K562 (cell line): ENCODE data around the gene EPHA10. TPM values are rescaled to one million over a fixed set of nuclear protein-coding genes. Genes with fewer than 3 reads are reported as not detected.
A peak's percentile ranks its signal among the peaks of the same experiment; 100 is the strongest.

Experiments used
- CBX2 ChIP-seq: fragments of 200-600 bp; sonication (generic); IDR thresholded peaks from one replicate; pipeline ENCODE4 v1.6.1; 2012; ENCODE audit warnings: mild to moderate bottlenecking, low read length, inconsistent platforms; ENCODE audit not compliant: insufficient read depth, poor library complexity, severe bottlenecking
- CHD7 ChIP-seq: fragments of 200-600 bp; sonication (generic); IDR thresholded peaks from one replicate; pipeline ENCODE4 v1.6.1; 2012; ENCODE audit warnings: mild to moderate bottlenecking, low read depth, low read length, inconsistent platforms
- GATA2 ChIP-seq: sonication (generic); formaldehyde crosslinking; IDR thresholded peaks from 2 replicates; pipeline ENCODE4 v1.4.0; 2020; ENCODE audit warnings: mild to moderate bottlenecking, missing genetic modification reagents
- HNRNPH1 ChIP-seq: fragments of 200-400 bp; formaldehyde crosslinking; optimal IDR thresholded peaks from 2 replicates; pipeline ENCODE3; 2017; ENCODE audit warnings: low read depth, mild to moderate bottlenecking, low read length, moderate library complexity
- MTA3 ChIP-seq: fragments of 450-650 bp; formaldehyde crosslinking; IDR thresholded peaks from 2 replicates; pipeline ENCODE4 v1.6.1; 2017; ENCODE audit warnings: mild to moderate bottlenecking, borderline replicate concordance
- NCOA4 ChIP-seq: fragments of 450-650 bp; IDR thresholded peaks from 2 replicates; pipeline ENCODE4 v1.6.1; 2018; ENCODE audit warnings: mild to moderate bottlenecking; ENCODE audit not compliant: partially characterized antibody
- RFX7 ChIP-seq: fragments of 250-450 bp; sonication (Bioruptor Pico); IDR thresholded peaks from 2 replicates; pipeline ENCODE4 v1.5.1; 2021; ENCODE audit warnings: mild to moderate bottlenecking
- SAFB2 ChIP-seq: fragments of 200-400 bp; formaldehyde crosslinking; IDR thresholded peaks from 2 replicates; pipeline ENCODE4 v1.6.1; 2018; ENCODE audit warnings: borderline replicate concordance, low read length, low read depth, moderate library complexity; ENCODE audit not compliant: severe bottlenecking
- SLC30A9 ChIP-seq: fragments of 250-450 bp; sonication (Bioruptor Pico); IDR thresholded peaks from 2 replicates; pipeline ENCODE4 v1.8.0; 2022; ENCODE audit warnings: mild to moderate bottlenecking, moderate library complexity
- TGIF2 ChIP-seq: sonication (generic); formaldehyde crosslinking; IDR thresholded peaks from 2 replicates; pipeline ENCODE4 v1.8.1; 2022; ENCODE audit warnings: mild to moderate bottlenecking, missing genetic modification reagents, moderate library complexity
- YY1 ChIP-seq, 3 experiments: IDR thresholded peaks; 2 replicates each; pipeline ENCODE4 v1.6.1; 2011; ENCODE audit warnings: low read length in 2 of 3, mild to moderate bottlenecking in 2 of 3, moderate library complexity in 2 of 3, borderline replicate concordance in 1 of 3, control low read depth in 1 of 3, low read depth in 1 of 3; ENCODE audit not compliant: insufficient read depth in 3 of 3, insufficient replicate concordance in 2 of 3, control insufficient read depth in 1 of 3, insufficient read length in 1 of 3; ENCODE audit errors: extremely low read depth in 1 of 3
- ZNF316 ChIP-seq: fragments of 450-650 bp; IDR thresholded peaks from 2 replicates; pipeline ENCODE4 v1.6.1; 2016
- polyA plus RNA-seq, 8 experiments: library from polyadenylated mRNA; depleted of rRNA in 4 of 8; stranded (reverse) in 5 of 8; unstranded in 3 of 8; fragments of >200 nt; fragmentation: Nextera tagmentation in 2 of 8; fragmentation: Illumina TruSeq in 1 of 8; extraction: Ambion mirVana in 2 of 8; extraction: Trizol in 1 of 8; gene quantifications; 2 replicates each; pipeline versions ENCODE4 v1.2.1 to v1.2.3, GENCODE V29; 2011 to 2014; ENCODE audit warnings: inconsistent platforms in 1 of 8, missing spikeins in 1 of 8
- total RNA-seq, 7 experiments: library from RNA; depleted of rRNA in 6 of 7; stranded (reverse); fragments of >200 nt in 6 of 7; fragmentation: Illumina TruSeq in 2 of 7; extraction: Trizol in 2 of 7; gene quantifications; 2 replicates each; pipeline versions ENCODE4 v1.2.1 to v1.2.3, GENCODE V29; 2011 to 2021; ENCODE audit warnings: low replicate concordance in 1 of 7
- TF ChIP-seq, protein P1 (sequence below): fragments of 450-650 bp; IDR thresholded peaks from 2 replicates; pipeline ENCODE4 v1.6.1; 2018; ENCODE audit warnings: mild to moderate bottlenecking, low read depth; ENCODE audit not compliant: partially characterized antibody

EPHA10 gene
- total and polyA plus RNA-seq, 9 of the 15 experiments (the other 6 are each of a cell fraction or from before 2014, with no cell fraction given), result 0.03 TPM; not detected in 8

DNA sequence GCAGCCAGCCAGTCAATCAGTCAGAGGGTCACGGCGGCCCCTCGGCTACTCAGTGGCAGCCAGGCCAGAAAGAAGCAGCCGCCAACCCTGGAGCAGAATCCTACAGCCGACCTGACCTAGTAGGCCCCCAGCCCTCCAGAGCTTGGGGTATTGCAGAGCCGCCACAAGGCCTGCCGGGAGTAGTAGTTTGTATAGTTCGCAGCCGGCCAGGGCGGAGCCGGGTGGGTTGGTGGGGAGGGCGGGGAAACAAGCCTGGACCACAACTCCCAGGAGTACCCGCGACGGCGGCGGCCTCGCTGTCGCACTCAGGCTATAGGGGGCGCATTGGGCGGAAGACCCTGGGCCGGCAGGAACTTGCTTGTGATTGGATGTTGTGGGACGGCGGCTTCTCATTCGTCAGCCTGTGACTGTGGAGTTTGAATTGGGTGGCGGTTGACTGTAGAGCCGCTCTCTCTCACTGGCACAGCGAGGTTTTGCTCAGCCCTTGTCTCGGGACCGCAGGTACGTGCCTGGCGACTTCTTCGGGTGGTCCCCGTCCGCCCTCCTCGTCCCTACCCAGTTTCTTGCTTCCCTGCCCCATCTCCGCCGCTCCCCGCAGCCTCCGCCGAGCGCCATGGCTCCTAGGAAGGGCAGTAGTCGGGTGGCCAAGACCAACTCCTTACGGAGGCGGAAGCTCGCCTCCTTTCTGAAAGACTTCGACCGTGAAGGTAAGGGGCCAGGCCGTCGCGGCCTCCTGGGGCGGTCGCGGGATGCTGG is 72.7 kb downstream of the EPHA10 start, which contains the start of gene CDCA8 (continued):
- TF ChIP-seq CHD7 (no peak), RFX7 (no peak), SLC30A9 (CRISPR knock-in tag) (no peak), MTA3 (peak; percentile 59; the same call in 1 of the 2 replicates), ZNF316 (no peak), HNRNPH1 (no peak), CBX2 (no peak), NCOA4 (no peak), GATA2 (no peak), SAFB2 (no peak), TGIF2 (CRISPR knock-in tag) (no peak), YY1 (IDR thresholded peaks at IDR 0.05; ENCODE audit: borderline replicate concordance in 1 of 3, control insufficient read depth in 1 of 3, extremely low read depth in 1 of 3, insufficient read depth in 3 of 3, insufficient read length in 1 of 3, insufficient replicate concordance in 2 of 3, low read depth in 1 of 3, low read length in 2 of 3) (peak in 2 of 3 experiments; percentile 66 to 78)
- TF ChIP-seq, protein P1, sequence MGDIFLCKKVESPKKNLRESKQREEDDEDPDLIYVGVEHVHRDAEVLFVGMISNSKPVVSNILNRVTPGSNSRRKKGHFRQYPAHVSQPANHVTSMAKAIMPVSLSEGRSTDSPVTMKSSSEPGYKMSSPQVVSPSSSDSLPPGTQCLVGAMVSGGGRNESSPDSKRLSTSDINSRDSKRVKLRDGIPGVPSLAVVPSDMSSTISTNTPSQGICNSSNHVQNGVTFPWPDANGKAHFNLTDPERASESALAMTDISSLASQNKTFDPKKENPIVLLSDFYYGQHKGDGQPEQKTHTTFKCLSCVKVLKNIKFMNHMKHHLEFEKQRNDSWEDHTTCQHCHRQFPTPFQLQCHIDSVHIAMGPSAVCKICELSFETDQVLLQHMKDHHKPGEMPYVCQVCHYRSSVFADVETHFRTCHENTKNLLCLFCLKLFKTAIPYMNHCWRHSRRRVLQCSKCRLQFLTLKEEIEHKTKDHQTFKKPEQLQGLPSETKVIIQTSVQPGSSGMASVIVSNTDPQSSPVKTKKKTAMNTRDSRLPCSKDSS, result no peak
